Thymus (tissue), 14 donors: ENCODE measurements around the gene CSH1. TPM values are rescaled to one million over a fixed set of nuclear protein-coding genes. Genes with fewer than 3 reads are reported as not detected.
"Not testable (repeated sequence)": the region's sequence is repeated elsewhere in the genome, so short reads cannot be mapped to it uniquely, and the experiment has no call there.

Experiments
- DNase-seq, 9 donors: peaks; one replicate each; pipeline ENCODE4 v3.0.0-alpha.2; 2013; ENCODE audit warnings: low spot score in 9 of 9, low read depth in 6 of 9, missing footprints in 1 of 9
- H3K27ac ChIP-seq, 2 donors: one replicate each; pipeline ENCODE4 v1.5.1; 2013; ENCODE audit warnings: control low read depth in 1 of 2, low read depth in 1 of 2, low read length in 1 of 2, mild to moderate bottlenecking in 1 of 2, moderate library complexity in 1 of 2
- H3K27me3 ChIP-seq, 2 donors: one replicate each; pipeline ENCODE4 v1.5.1; 2013; ENCODE audit warnings: low read length in 1 of 2; ENCODE audit not compliant: control insufficient read depth in 2 of 2, insufficient read depth in 1 of 2
- H3K36me3 ChIP-seq, 2 donors: one replicate each; pipeline ENCODE4 v1.5.1; 2013; ENCODE audit warnings: low read length in 1 of 2, mild to moderate bottlenecking in 1 of 2, moderate library complexity in 1 of 2; ENCODE audit not compliant: control insufficient read depth in 2 of 2, insufficient read depth in 2 of 2
- H3K4me1 ChIP-seq, 2 donors: one replicate each; pipeline ENCODE4 v1.5.1; 2013; ENCODE audit warnings: low read length in 2 of 2; ENCODE audit not compliant: control insufficient read depth in 2 of 2, insufficient read depth in 2 of 2
- H3K4me3 ChIP-seq, 2 donors: one replicate each; pipeline ENCODE4 v1.5.1; 2013; ENCODE audit warnings: low read length in 2 of 2, control low read depth in 1 of 2, mild to moderate bottlenecking in 1 of 2
- H3K9me3 ChIP-seq, 2 donors: one replicate each; pipeline ENCODE4 v1.5.1; 2013; ENCODE audit warnings: low read length in 1 of 2, mild to moderate bottlenecking in 1 of 2; ENCODE audit not compliant: control insufficient read depth in 2 of 2, insufficient read depth in 1 of 2
- WGBS: extraction: QIAGEN DNeasy Blood & Tissue Kit; methylation state at CpG from one replicate; pipeline ENCODE4 v1.1.7; 2013; 5-methylcytosine and 5-hydroxymethylcytosine counted together
- long read RNA-seq, 10 donors: transcript quantifications; one replicate each; lab custom pipeline, GENCODE V29; 2026
- polyA plus RNA-seq: library from polyadenylated mRNA; stranded (reverse); fragments of 200-250 nt; gene quantifications from one replicate; pipeline ENCODE4 v1.2.3, GENCODE V29; 2013
- total RNA-seq: library from RNA; stranded (reverse); fragments of 120-200 nt; gene quantifications from one replicate; pipeline ENCODE4 v1.2.4, GENCODE V29; 2013
- donor health status: healthy.

The CSH1 gene
- total RNA-seq (2.3 TPM), polyA plus RNA-seq (11.6 TPM)
- long read RNA-seq, donor 1 = 0 reads
- long read RNA-seq, donor 2 = 0 reads
- long read RNA-seq, donor 3 = 0 reads
- long read RNA-seq, donor 4, partial matches to known transcripts = 0 of 4 reads
- long read RNA-seq, donor 4, other reads (novel, unspliced or antisense) = 0 of 4 reads
- long read RNA-seq, donor 5, transcript CSH1-201 (5 exons, 900 nt) = major isoform, 9 of 9 reads
- long read RNA-seq, donor 5, partial matches to known transcripts = 0 of 9 reads
- long read RNA-seq, donor 5, other reads (novel, unspliced or antisense) = 0 of 9 reads
- long read RNA-seq, donor 6, transcript CSH1-201 (5 exons, 900 nt) = major isoform, 6 of 7 reads
- long read RNA-seq, donor 6, partial matches to known transcripts = 0 of 7 reads
- long read RNA-seq, donor 6, other reads (novel, unspliced or antisense) = 0 of 7 reads
- long read RNA-seq, donor 7, partial matches to known transcripts = 0 of 4 reads
- long read RNA-seq, donor 7, other reads (novel, unspliced or antisense) = 0 of 4 reads
- long read RNA-seq, donor 8, partial matches to known transcripts = 0 of 1 reads
- long read RNA-seq, donor 8, other reads (novel, unspliced or antisense) = 0 of 1 reads
- long read RNA-seq, donor 9, partial matches to known transcripts = 0 of 2 reads
- long read RNA-seq, donor 9, other reads (novel, unspliced or antisense) = 0 of 2 reads
- long read RNA-seq, donor 10 = 0 reads

GRCh38 chr17:63896524-63897354, at the start of gene CSH1:
TSS of gene CSH1 (minus strand) at chr17:63896574. CDS start at chr17:63896511, 63 bp downstream.
- not testable (repeated sequence) for H3K4me1 ChIP-seq, H3K27ac ChIP-seq, H3K36me3 ChIP-seq, H3K9me3 ChIP-seq, H3K27me3 ChIP-seq, DNase-seq, H3K4me3 ChIP-seq
- 95% methylated on average over 11 of the region's 14 CpGs for WGBS

GRCh38 chr17:63945784-63946439, 49.5 kb upstream of the CSH1 start:
- no peaks in the 10 kb centered on the region for H3K36me3 ChIP-seq
- WGBS = 52% methylated on average over 6 of the region's 6 CpGs
- no peak overlapping the region for H3K4me3 ChIP-seq
- H3K4me1 ChIP-seq = peaks cover 10 to 18% of the 10 kb centered on the region in 2 donors
- H3K27me3 ChIP-seq = peaks cover 0 to 6% of the 10 kb centered on the region in 2 donors
- DNase-seq = peak in 6 of 9 donors; percentile 40 to 76 (median 63)
- H3K9me3 ChIP-seq = no peaks in the 10 kb centered on the region
- H3K27ac ChIP-seq = peak overlapping the region in 1 of 2 donors; percentile 14

- H3K9me3 ChIP-seq = no peaks in the 10 kb centered on the region
- DNase-seq = no peak
- 95% methylated on average over 24 of the region's 24 CpGs for WGBS
- no peaks in the 10 kb centered on the region for H3K36me3 ChIP-seq
- peaks cover 10 to 18% of the 10 kb centered on the region in 2 donors for H3K4me1 ChIP-seq
- peaks cover 0 to 6% of the 10 kb centered on the region in 2 donors for H3K27me3 ChIP-seq
- H3K27ac ChIP-seq = no peak overlapping the region
- no peak overlapping the region for H3K4me3 ChIP-seq
Observed at GRCh38 chr17:63944736-63945499, 48.5 kb upstream of the CSH1 start.

GRCh38 chr17:63943745-63944144, 47.4 kb upstream of the CSH1 start:
- Histone ChIP-seq H3K27me3 (peaks cover 0 to 6% of the 10 kb centered on the region in 2 donors), H3K36me3 (no peaks in the 10 kb centered on the region), H3K27ac (no peak overlapping the region), H3K4me3 (no peak overlapping the region), H3K4me1 (peaks cover 10 to 18% of the 10 kb centered on the region in 2 donors), H3K9me3 (no peaks in the 10 kb centered on the region)
- DNase-seq = no peak
- 87% methylated on average over 9 of the region's 9 CpGs for WGBS

GRCh38 chr17:63942309-63942985, 46.1 kb upstream of the CSH1 start:
- H3K4me1 ChIP-seq = peaks cover 10 to 18% of the 10 kb centered on the region in 2 donors
- peaks cover 0 to 6% of the 10 kb centered on the region in 2 donors for H3K27me3 ChIP-seq
- H3K36me3 ChIP-seq = no peaks in the 10 kb centered on the region
- H3K9me3 ChIP-seq = no peaks in the 10 kb centered on the region
- WGBS = 97% methylated on average over 21 of the region's 21 CpGs
- H3K27ac ChIP-seq = no peak overlapping the region
- H3K4me3 ChIP-seq = no peak overlapping the region
- no peak for DNase-seq

- no peak overlapping the region for H3K4me3 ChIP-seq
- H3K4me1 ChIP-seq = peaks cover 10 to 15% of the 10 kb centered on the region in 2 donors
- H3K9me3 ChIP-seq = no peaks in the 10 kb centered on the region
- WGBS = 97% methylated on average over 23 of the region's 23 CpGs
- H3K27ac ChIP-seq = no peak overlapping the region
- no peaks in the 10 kb centered on the region for H3K36me3 ChIP-seq
- DNase-seq = no peak
- peaks cover 0 to 6% of the 10 kb centered on the region in 2 donors for H3K27me3 ChIP-seq
Observed at GRCh38 chr17:63941751-63942150, 45.4 kb upstream of the CSH1 start.

GRCh38 chr17:63941162-63941561, 44.8 kb upstream of the CSH1 start:
- no peak for DNase-seq
- no peaks in the 10 kb centered on the region for H3K9me3 ChIP-seq
- no peak overlapping the region for H3K27ac ChIP-seq
- H3K4me3 ChIP-seq = no peak overlapping the region
- peaks cover 0 to 6% of the 10 kb centered on the region in 2 donors for H3K27me3 ChIP-seq
- no peaks in the 10 kb centered on the region for H3K36me3 ChIP-seq
- H3K4me1 ChIP-seq = peaks cover 4 to 9% of the 10 kb centered on the region in 2 donors
- WGBS = 96% methylated on average over 12 of the region's 12 CpGs

GRCh38 chr17:63940584-63940983, 44.2 kb upstream of the CSH1 start:
- Histone ChIP-seq H3K9me3 (no peaks in the 10 kb centered on the region), H3K4me3 (no peak overlapping the region), H3K27ac (no peak overlapping the region), H3K4me1 (peaks cover 0 to 3% of the 10 kb centered on the region in 2 donors), H3K27me3 (peaks cover 0 to 6% of the 10 kb centered on the region in 2 donors), H3K36me3 (no peaks in the 10 kb centered on the region)
- no peak for DNase-seq
- WGBS = 98% methylated on average over 14 of the region's 14 CpGs
